SK-N-MC (cell line): Measurements from ENCODE around the gene KCTD5.

Experiments
- EZH2 ChIP-seq: fragments of 200-600 bp; sonication (generic); IDR thresholded peaks from one replicate; pipeline ENCODE4 v1.6.1; 2017; ENCODE audit warnings: antibody characterized with exemption
- FOXP2 ChIP-seq: optimal IDR thresholded peaks from 2 replicates; pipeline ENCODE3; 2011; ENCODE audit warnings: mild to moderate bottlenecking, moderate library complexity; ENCODE audit not compliant: insufficient read depth; ENCODE audit errors: extremely low read length, control extremely low read depth
- POLR2AphosphoS5 ChIP-seq: IDR thresholded peaks from 2 replicates; pipeline ENCODE4 v1.6.1; 2012; ENCODE audit warnings: mild to moderate bottlenecking, low read depth, low read length, borderline replicate concordance

DNA sequence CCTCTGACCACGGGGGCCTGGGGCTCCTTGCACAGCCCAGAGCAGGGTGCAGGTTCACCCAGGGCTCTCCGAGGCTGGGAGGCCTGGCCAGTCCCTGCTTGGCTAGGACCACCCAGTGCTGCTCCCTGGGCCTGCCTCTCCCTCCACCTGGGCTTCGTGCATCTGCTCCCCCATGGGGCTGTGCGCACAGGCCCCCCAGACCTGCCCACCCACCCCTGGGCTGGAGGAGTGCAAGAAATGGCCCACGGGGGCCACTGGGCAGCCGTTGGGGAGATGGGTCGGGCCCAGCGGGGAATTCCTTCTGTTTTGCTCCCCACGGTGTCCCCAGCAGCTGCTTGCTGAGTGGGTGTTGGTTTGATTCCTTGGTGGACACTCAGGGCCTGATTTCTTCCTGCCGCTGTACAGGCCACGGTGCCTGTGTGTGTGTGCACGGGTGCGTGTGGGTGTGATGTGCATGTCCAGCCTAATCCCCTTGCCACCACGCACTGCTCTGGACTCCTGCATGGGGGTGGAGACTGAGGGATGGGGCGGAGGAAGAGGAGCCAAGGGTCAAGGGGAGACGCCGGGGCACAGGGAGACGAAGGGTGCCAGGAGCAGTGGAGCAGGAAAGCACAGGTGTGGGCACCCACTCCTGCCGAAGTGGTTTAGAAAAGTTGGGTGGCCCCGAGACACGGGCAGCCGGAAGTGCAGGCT is 29.2 kb downstream of the KCTD5 start:
- no peak for TF ChIP-seq POLR2AphosphoS5
- TF ChIP-seq EZH2 = no peak
- no peak for TF ChIP-seq FOXP2
